Measurements from ENCODE around the gene SH3GL3. TPM values are rescaled to one million over a fixed set of nuclear protein-coding genes. Genes with fewer than 3 reads are reported as not detected.

Gene SH3GL3
- polyA plus RNA-seq, 4 donors, result 0.16 to 0.84 TPM; not detected in 2

- no peaks in the 10 kb centered on the region for H3K27me3 ChIP-seq (ENCODE audit: control insufficient read depth in 3 of 3, insufficient read depth in 3 of 3, low read length in 3 of 3)
- no peak for FAIRE-seq
- H3K27ac ChIP-seq (ENCODE audit: low read depth in 1 of 3, low read length in 2 of 3), result no peak overlapping the region
- DNase-seq, result no peak
- H3K4me3 ChIP-seq (ENCODE audit: low read depth in 1 of 3, low read length in 3 of 3), result no peak overlapping the region
- no peaks in the 10 kb centered on the region for H3K4me1 ChIP-seq (ENCODE audit: control insufficient read depth in 3 of 3, insufficient read depth in 2 of 3, low read depth in 1 of 3, low read length in 2 of 3)
- H3K9me3 ChIP-seq (ENCODE audit: control insufficient read depth in 2 of 2, insufficient read depth in 1 of 2, low read depth in 1 of 2, low read length in 1 of 2), result peaks cover 0 to 7% of the 10 kb centered on the region in 2 donors
- no peaks in the 10 kb centered on the region for H3K36me3 ChIP-seq (ENCODE audit: control insufficient read depth in 3 of 3, insufficient read depth in 2 of 3, low read depth in 1 of 3, low read length in 3 of 3)
- WGBS, 3 donors, result 81 to 87% (median 82%) methylated on average over 1 of the region's 1 CpG
These were observed 197.3 kb downstream of the SH3GL3 start for GRCh38 chr15:83644439-83644838.

- FAIRE-seq (no peak), DNase-seq (no peak)
- Histone ChIP-seq H3K4me3 (ENCODE audit: low read depth in 1 of 3, low read length in 3 of 3) (no peak overlapping the region), H3K27me3 (ENCODE audit: control insufficient read depth in 3 of 3, insufficient read depth in 3 of 3, low read length in 3 of 3) (peaks cover 4 to 23% (median 15%) of the 10 kb centered on the region in 3 donors), H3K27ac (ENCODE audit: low read depth in 1 of 3, low read length in 2 of 3) (no peak overlapping the region), H3K4me1 (ENCODE audit: control insufficient read depth in 3 of 3, insufficient read depth in 2 of 3, low read depth in 1 of 3, low read length in 2 of 3) (no peaks in the 10 kb centered on the region), H3K36me3 (ENCODE audit: control insufficient read depth in 3 of 3, insufficient read depth in 2 of 3, low read depth in 1 of 3, low read length in 3 of 3) (no peaks in the 10 kb centered on the region), H3K9me3 (ENCODE audit: control insufficient read depth in 2 of 2, insufficient read depth in 1 of 2, low read depth in 1 of 2, low read length in 1 of 2) (peaks cover 0 to 2% of the 10 kb centered on the region in 2 donors)
- 82 to 88% (median 85%) methylated on average over 2 of the region's 2 CpGs for WGBS, 3 donors
These were observed 203.7 kb downstream of the SH3GL3 start for GRCh38 chr15:83650831-83651230.

GRCh38 chr15:83651541-83651940, 204.4 kb downstream of the SH3GL3 start:
- Histone ChIP-seq H3K9me3 (ENCODE audit: control insufficient read depth in 2 of 2, insufficient read depth in 1 of 2, low read depth in 1 of 2, low read length in 1 of 2) (peaks cover 0 to 2% of the 10 kb centered on the region in 2 donors), H3K27ac (ENCODE audit: low read depth in 1 of 3, low read length in 2 of 3) (no peak overlapping the region), H3K36me3 (ENCODE audit: control insufficient read depth in 3 of 3, insufficient read depth in 2 of 3, low read depth in 1 of 3, low read length in 3 of 3) (no peaks in the 10 kb centered on the region), H3K27me3 (ENCODE audit: control insufficient read depth in 3 of 3, insufficient read depth in 3 of 3, low read length in 3 of 3) (peaks cover 4 to 23% (median 19%) of the 10 kb centered on the region in 3 donors), H3K4me1 (ENCODE audit: control insufficient read depth in 3 of 3, insufficient read depth in 2 of 3, low read depth in 1 of 3, low read length in 2 of 3) (no peaks in the 10 kb centered on the region), H3K4me3 (ENCODE audit: low read depth in 1 of 3, low read length in 3 of 3) (no peak overlapping the region)
- 64 to 75% (median 68%) methylated on average over 6 of the region's 6 CpGs for WGBS, 3 donors
- FAIRE-seq, result no peak
- DNase-seq, result no peak

GRCh38 chr15:83652626-83653204, 205.6 kb downstream of the SH3GL3 start:
- no peak overlapping the region for H3K4me3 ChIP-seq (ENCODE audit: low read depth in 1 of 3, low read length in 3 of 3)
- peaks cover 4 to 23% (median 19%) of the 10 kb centered on the region in 3 donors for H3K27me3 ChIP-seq (ENCODE audit: control insufficient read depth in 3 of 3, insufficient read depth in 3 of 3, low read length in 3 of 3)
- FAIRE-seq (no peak), DNase-seq (no peak)
- H3K36me3 ChIP-seq (ENCODE audit: control insufficient read depth in 3 of 3, insufficient read depth in 2 of 3, low read depth in 1 of 3, low read length in 3 of 3), result peaks cover 0 to 2% (median 0%) of the 10 kb centered on the region in 3 donors
- no peaks in the 10 kb centered on the region for H3K4me1 ChIP-seq (ENCODE audit: control insufficient read depth in 3 of 3, insufficient read depth in 2 of 3, low read depth in 1 of 3, low read length in 2 of 3)
- WGBS, 3 donors, result 84 to 85% (median 85%) methylated on average over 5 of the region's 5 CpGs
- H3K9me3 ChIP-seq (ENCODE audit: control insufficient read depth in 2 of 2, insufficient read depth in 1 of 2, low read depth in 1 of 2, low read length in 1 of 2), result peaks cover 0 to 2% of the 10 kb centered on the region in 2 donors
- H3K27ac ChIP-seq (ENCODE audit: low read depth in 1 of 3, low read length in 2 of 3), result no peak overlapping the region

GRCh38 chr15:83653288-83653638, 206.1 kb downstream of the SH3GL3 start:
- Histone ChIP-seq H3K27ac (ENCODE audit: low read depth in 1 of 3, low read length in 2 of 3) (no peak overlapping the region), H3K9me3 (ENCODE audit: control insufficient read depth in 2 of 2, insufficient read depth in 1 of 2, low read depth in 1 of 2, low read length in 1 of 2) (peaks cover 0 to 2% of the 10 kb centered on the region in 2 donors), H3K4me3 (ENCODE audit: low read depth in 1 of 3, low read length in 3 of 3) (no peak overlapping the region), H3K4me1 (ENCODE audit: control insufficient read depth in 3 of 3, insufficient read depth in 2 of 3, low read depth in 1 of 3, low read length in 2 of 3) (no peaks in the 10 kb centered on the region), H3K27me3 (ENCODE audit: control insufficient read depth in 3 of 3, insufficient read depth in 3 of 3, low read length in 3 of 3) (peaks cover 4 to 23% (median 19%) of the 10 kb centered on the region in 3 donors), H3K36me3 (ENCODE audit: control insufficient read depth in 3 of 3, insufficient read depth in 2 of 3, low read depth in 1 of 3, low read length in 3 of 3) (peaks cover 0 to 2% (median 0%) of the 10 kb centered on the region in 3 donors)
- 26 to 38% (median 37%) methylated on average over 15 to 18 of the region's 18 CpGs for WGBS, 3 donors
- DNase-seq (no peak), FAIRE-seq (no peak)

GRCh38 chr15:83653639-83654378, 206.7 kb downstream of the SH3GL3 start, which contains the start of gene ADAMTSL3:
TSS of gene ADAMTSL3 (plus strand) at chr15:83654123. CDS start at chr15:83655762, 1,639 bp downstream.
- Histone ChIP-seq H3K27ac (ENCODE audit: low read depth in 1 of 3, low read length in 2 of 3) (no peak within 1 kb of the TSS), H3K27me3 (ENCODE audit: control insufficient read depth in 3 of 3, insufficient read depth in 3 of 3, low read length in 3 of 3) (peaks cover 4 to 23% (median 19%) of the 10 kb centered on the region in 3 donors), H3K4me1 (ENCODE audit: control insufficient read depth in 3 of 3, insufficient read depth in 2 of 3, low read depth in 1 of 3, low read length in 2 of 3) (no peaks in the 10 kb centered on the region), H3K36me3 (ENCODE audit: control insufficient read depth in 3 of 3, insufficient read depth in 2 of 3, low read depth in 1 of 3, low read length in 3 of 3) (peaks cover 0 to 2% (median 0%) of the 10 kb centered on the region in 3 donors), H3K9me3 (ENCODE audit: control insufficient read depth in 2 of 2, insufficient read depth in 1 of 2, low read depth in 1 of 2, low read length in 1 of 2) (peaks cover 0 to 2% of the 10 kb centered on the region in 2 donors), H3K4me3 (ENCODE audit: low read depth in 1 of 3, low read length in 3 of 3) (peak within 1 kb of the TSS in 2 of 3 donors; percentile 20 to 40)
- WGBS, 3 donors, result 2 to 9% (median 8%) methylated on average over 37 to 105 of the region's 105 CpGs
- peak; percentile 15 to 46 for DNase-seq
- FAIRE-seq, result no peak

- Histone ChIP-seq H3K27ac (ENCODE audit: low read depth in 1 of 3, low read length in 2 of 3) (no peak overlapping the region), H3K4me3 (ENCODE audit: low read depth in 1 of 3, low read length in 3 of 3) (peak overlapping the region in 1 of 3 donors; percentile 40), H3K36me3 (ENCODE audit: control insufficient read depth in 3 of 3, insufficient read depth in 2 of 3, low read depth in 1 of 3, low read length in 3 of 3) (peaks cover 0 to 2% (median 0%) of the 10 kb centered on the region in 3 donors), H3K27me3 (ENCODE audit: control insufficient read depth in 3 of 3, insufficient read depth in 3 of 3, low read length in 3 of 3) (peaks cover 4 to 23% (median 19%) of the 10 kb centered on the region in 3 donors), H3K9me3 (ENCODE audit: control insufficient read depth in 2 of 2, insufficient read depth in 1 of 2, low read depth in 1 of 2, low read length in 1 of 2) (peaks cover 0 to 2% of the 10 kb centered on the region in 2 donors), H3K4me1 (ENCODE audit: control insufficient read depth in 3 of 3, insufficient read depth in 2 of 3, low read depth in 1 of 3, low read length in 2 of 3) (no peaks in the 10 kb centered on the region)
- DNase-seq (peak in 1 of 2 donors; percentile 6), FAIRE-seq (no peak)
- WGBS, 3 donors, result 13 to 28% (median 26%) methylated on average over 59 to 67 of the region's 67 CpGs
These were observed 207.5 kb downstream of the SH3GL3 start for GRCh38 chr15:83654379-83655236.

GRCh38 chr15:83655237-83655616, 208.1 kb downstream of the SH3GL3 start:
- H3K36me3 ChIP-seq (ENCODE audit: control insufficient read depth in 3 of 3, insufficient read depth in 2 of 3, low read depth in 1 of 3, low read length in 3 of 3), result peaks cover 0 to 2% (median 0%) of the 10 kb centered on the region in 3 donors
- H3K4me3 ChIP-seq (ENCODE audit: low read depth in 1 of 3, low read length in 3 of 3), result peak overlapping the region in 1 of 3 donors; percentile 40
- no peaks in the 10 kb centered on the region for H3K4me1 ChIP-seq (ENCODE audit: control insufficient read depth in 3 of 3, insufficient read depth in 2 of 3, low read depth in 1 of 3, low read length in 2 of 3)
- DNase-seq (no peak), FAIRE-seq (no peak)
- no peak overlapping the region for H3K27ac ChIP-seq (ENCODE audit: low read depth in 1 of 3, low read length in 2 of 3)
- H3K9me3 ChIP-seq (ENCODE audit: control insufficient read depth in 2 of 2, insufficient read depth in 1 of 2, low read depth in 1 of 2, low read length in 1 of 2), result peaks cover 0 to 2% of the 10 kb centered on the region in 2 donors
- WGBS, 3 donors, result 78 to 84% (median 83%) methylated on average over 8 of the region's 8 CpGs
- H3K27me3 ChIP-seq (ENCODE audit: control insufficient read depth in 3 of 3, insufficient read depth in 3 of 3, low read length in 3 of 3), result peaks cover 4 to 23% (median 19%) of the 10 kb centered on the region in 3 donors
